ENCODE results near the gene CTNND2.

Gene CTNND2

DNA sequence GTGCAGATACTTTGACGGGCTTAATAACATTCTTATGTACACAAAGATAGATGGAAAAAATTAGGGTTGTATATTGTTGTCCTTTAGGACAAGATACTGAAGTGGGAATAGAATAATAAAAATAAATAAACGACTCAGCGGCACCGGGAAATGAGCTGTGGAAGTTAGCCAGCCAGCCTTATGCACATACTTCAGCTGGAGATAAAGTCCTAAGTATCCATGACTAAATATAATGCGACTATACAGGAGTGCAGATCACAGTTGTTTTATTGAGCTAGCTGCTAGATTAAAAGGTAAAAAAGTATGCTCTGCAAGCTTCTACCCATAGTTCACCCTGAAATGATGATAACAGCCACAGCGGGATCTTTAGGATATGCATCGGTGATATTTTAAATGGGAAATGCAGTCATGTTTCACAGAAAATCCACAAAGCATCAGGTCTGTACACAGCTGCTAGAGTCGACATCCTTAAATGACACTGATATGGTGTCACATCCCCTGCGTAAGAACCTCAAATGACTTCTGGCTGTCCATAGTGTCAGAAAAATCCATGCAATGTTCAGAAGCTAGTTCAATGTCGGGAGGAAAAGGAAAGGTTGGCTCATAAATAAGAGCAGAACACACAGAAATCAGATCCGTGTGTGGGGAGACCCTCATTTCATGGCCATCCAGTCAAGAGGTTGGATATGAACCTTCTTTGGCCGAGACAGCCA is 750.4 kb downstream of the CTNND2 start:
- no peaks in the 10 kb centered on the region for H3K36me3 ChIP-seq (ENCODE audit: control insufficient read depth in 1 of 2, insufficient read depth in 2 of 2, low read length in 2 of 2)
- H3K4me1 ChIP-seq (ENCODE audit: control insufficient read depth in 1 of 2, insufficient read depth in 2 of 2, low read length in 2 of 2) = no peaks in the 10 kb centered on the region
- no peaks in the 10 kb centered on the region for H3K27me3 ChIP-seq (ENCODE audit: low read depth, low read length)
- no peaks in the 10 kb centered on the region for H3K9me3 ChIP-seq (ENCODE audit: control insufficient read depth in 1 of 2, low read length in 2 of 2)
- H3K4me3 ChIP-seq (ENCODE audit: low read depth in 1 of 2, low read length in 2 of 2) = no peak overlapping the region
- no peak overlapping the region for H3K27ac ChIP-seq (ENCODE audit: low read length)

DNA sequence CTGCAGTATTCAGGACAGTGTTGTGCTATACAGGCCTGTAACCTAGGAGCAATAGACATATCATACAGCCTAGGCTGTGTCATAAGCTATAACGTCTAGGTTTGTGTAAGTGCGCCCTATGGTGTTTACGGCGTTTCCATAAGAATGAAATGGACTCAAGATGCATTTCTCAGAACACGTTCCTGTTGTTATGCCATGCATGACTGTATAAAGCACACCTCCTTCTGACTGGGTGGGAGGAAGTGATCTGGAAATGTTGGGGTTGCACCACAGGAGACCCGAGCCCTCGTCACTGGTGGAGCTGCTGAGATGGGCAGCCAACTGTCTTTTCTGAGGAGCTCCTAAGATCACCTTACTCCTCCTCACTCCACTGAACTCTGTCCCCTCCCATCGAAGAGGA is 751.9 kb downstream of the CTNND2 start:
- Histone ChIP-seq H3K27ac (ENCODE audit: low read length) (no peak overlapping the region), H3K4me3 (ENCODE audit: low read depth in 1 of 2, low read length in 2 of 2) (no peak overlapping the region), H3K27me3 (ENCODE audit: low read depth, low read length) (no peaks in the 10 kb centered on the region), H3K36me3 (ENCODE audit: control insufficient read depth in 1 of 2, insufficient read depth in 2 of 2, low read length in 2 of 2) (no peaks in the 10 kb centered on the region), H3K9me3 (ENCODE audit: control insufficient read depth in 1 of 2, low read length in 2 of 2) (no peaks in the 10 kb centered on the region), H3K4me1 (ENCODE audit: control insufficient read depth in 1 of 2, insufficient read depth in 2 of 2, low read length in 2 of 2) (no peaks in the 10 kb centered on the region)

DNA sequence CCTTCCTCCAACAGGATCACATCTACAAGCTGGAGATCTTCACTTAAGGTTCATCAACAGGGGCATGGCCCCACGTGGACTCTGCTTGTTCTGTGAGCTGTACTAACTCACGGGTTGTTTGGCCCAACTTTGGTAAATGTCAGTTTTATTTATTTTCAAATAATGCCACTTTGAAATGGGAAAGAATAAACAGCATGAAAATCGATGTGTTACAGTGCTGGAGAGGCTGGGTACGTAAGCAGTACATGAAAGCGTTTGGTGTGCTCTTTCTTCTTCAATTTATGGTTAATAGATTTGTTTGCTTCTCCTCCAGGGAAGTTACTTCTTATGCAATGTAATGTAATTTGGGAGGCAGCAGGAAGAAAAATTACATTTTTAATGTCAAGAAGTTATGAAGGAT is 753.3 kb downstream of the CTNND2 start:
- H3K4me1 ChIP-seq (ENCODE audit: control insufficient read depth in 1 of 2, insufficient read depth in 2 of 2, low read length in 2 of 2) = no peaks in the 10 kb centered on the region
- no peak overlapping the region for H3K27ac ChIP-seq (ENCODE audit: low read length)
- H3K27me3 ChIP-seq (ENCODE audit: low read depth, low read length) = no peaks in the 10 kb centered on the region
- H3K4me3 ChIP-seq (ENCODE audit: low read depth in 1 of 2, low read length in 2 of 2) = no peak overlapping the region
- no peaks in the 10 kb centered on the region for H3K36me3 ChIP-seq (ENCODE audit: control insufficient read depth in 1 of 2, insufficient read depth in 2 of 2, low read length in 2 of 2)
- no peaks in the 10 kb centered on the region for H3K9me3 ChIP-seq (ENCODE audit: control insufficient read depth in 1 of 2, low read length in 2 of 2)

DNA sequence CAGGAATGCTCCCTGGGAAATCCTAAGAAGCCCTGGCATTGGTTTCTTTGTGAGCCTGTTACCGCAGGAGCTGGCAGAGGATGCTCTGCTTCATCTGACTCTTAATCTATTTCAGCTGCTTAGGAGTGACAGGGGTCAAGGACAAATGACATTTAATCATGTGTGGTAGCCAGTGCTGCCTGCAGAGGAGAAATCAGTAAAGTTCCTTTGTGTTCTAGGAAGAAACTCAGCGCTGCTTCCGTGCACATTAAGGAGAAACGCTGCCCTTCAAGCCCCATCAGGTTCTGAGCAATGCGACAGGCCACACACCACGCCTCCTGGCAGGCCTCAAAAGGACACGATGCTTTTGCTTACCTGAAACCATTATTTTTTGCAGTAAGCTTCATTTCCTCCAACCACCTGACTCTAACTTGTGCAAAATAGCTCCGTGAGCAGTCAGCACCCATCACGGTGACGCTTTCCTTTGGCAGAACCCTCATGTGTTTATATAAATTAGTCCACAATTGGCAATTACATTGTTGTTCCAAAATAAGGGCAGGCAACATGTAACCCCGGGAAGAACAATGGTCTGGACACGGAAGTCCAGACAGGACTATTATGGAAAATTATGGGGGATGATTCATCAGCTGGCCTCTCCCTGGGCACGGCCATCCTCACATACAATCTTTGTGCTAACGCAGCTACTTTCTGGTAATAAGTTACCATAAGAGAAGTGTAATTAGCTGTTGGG is 755.3 kb downstream of the CTNND2 start:
- Histone ChIP-seq H3K4me1 (ENCODE audit: control insufficient read depth in 1 of 2, insufficient read depth in 2 of 2, low read length in 2 of 2) (no peaks in the 10 kb centered on the region), H3K27ac (ENCODE audit: low read length) (no peak overlapping the region), H3K36me3 (ENCODE audit: control insufficient read depth in 1 of 2, insufficient read depth in 2 of 2, low read length in 2 of 2) (no peaks in the 10 kb centered on the region)

DNA sequence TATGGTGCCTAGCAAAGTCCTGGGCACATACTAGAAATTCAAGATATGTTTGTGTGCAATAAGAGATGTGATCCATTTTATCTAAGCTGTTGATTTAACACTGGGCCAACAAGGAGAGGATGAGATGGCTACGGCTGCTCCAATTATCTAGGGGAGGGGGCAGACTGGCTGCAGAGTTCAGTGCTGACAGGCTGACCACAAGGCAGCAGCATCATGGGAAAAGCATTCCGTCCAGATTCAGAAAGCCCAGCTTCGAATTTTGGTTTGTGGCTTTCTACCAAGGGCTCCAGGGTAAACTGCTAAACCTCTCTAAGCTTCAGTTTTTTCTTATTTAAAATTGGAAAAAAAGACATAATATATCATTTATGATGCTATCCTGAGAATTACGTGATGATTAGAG is 758.1 kb downstream of the CTNND2 start:
- Histone ChIP-seq H3K4me3 (ENCODE audit: low read depth in 1 of 2, low read length in 2 of 2) (no peak overlapping the region), H3K27me3 (ENCODE audit: low read depth, low read length) (no peaks in the 10 kb centered on the region), H3K36me3 (ENCODE audit: control insufficient read depth in 1 of 2, insufficient read depth in 2 of 2, low read length in 2 of 2) (no peaks in the 10 kb centered on the region), H3K9me3 (ENCODE audit: control insufficient read depth in 1 of 2, low read length in 2 of 2) (no peaks in the 10 kb centered on the region), H3K4me1 (ENCODE audit: control insufficient read depth in 1 of 2, insufficient read depth in 2 of 2, low read length in 2 of 2) (no peaks in the 10 kb centered on the region), H3K27ac (ENCODE audit: low read length) (no peak overlapping the region)

More for the DNA sequence above, 755.3 kb downstream of the CTNND2 start:
- H3K4me3 ChIP-seq (ENCODE audit: low read depth in 1 of 2, low read length in 2 of 2) = no peak overlapping the region
- no peaks in the 10 kb centered on the region for H3K27me3 ChIP-seq (ENCODE audit: low read depth, low read length)
- no peaks in the 10 kb centered on the region for H3K9me3 ChIP-seq (ENCODE audit: control insufficient read depth in 1 of 2, low read length in 2 of 2)

DNA sequence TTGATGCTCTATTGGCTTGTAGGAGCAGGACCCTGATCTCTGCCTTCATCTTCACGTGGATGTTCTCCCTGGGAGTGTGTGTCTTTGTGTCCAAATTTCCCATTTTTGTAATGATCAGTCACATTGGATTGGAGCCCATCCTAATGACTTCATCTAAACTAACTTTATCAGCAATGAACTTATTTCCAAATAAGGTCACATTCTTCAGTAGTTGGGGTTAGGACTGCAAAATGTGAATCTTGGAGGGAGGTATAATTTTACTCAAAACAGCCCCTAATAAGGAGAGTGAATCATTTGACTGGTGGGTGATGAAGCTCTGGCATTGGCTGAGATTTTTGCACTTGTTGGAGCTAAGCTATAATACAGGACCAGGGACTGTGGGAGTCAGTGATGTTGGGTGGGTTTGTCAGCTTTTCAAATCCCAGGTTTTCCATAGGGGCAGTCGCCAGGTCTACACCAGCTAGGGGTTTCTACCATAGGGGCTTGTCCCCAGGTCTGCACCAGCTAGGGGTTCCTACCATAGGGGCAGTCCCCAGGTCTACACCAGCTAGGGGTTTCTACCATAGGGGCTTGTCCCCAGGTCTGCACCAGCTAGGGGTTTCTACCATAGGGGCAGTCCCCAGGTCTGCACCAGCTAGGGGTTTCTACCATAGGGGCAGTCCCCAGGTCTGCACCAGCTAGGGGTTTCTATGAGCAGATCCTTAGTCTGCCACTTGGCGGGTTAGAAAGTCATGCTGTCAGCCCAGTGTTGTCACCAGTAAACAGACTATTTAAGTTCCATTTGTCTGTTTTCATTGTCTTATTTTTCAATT is 760.6 kb downstream of the CTNND2 start:
- Histone ChIP-seq H3K27ac (ENCODE audit: low read length) (no peak overlapping the region), H3K36me3 (ENCODE audit: control insufficient read depth in 1 of 2, insufficient read depth in 2 of 2, low read length in 2 of 2) (no peaks in the 10 kb centered on the region), H3K27me3 (ENCODE audit: low read depth, low read length) (no peaks in the 10 kb centered on the region), H3K9me3 (ENCODE audit: control insufficient read depth in 1 of 2, low read length in 2 of 2) (no peaks in the 10 kb centered on the region), H3K4me1 (ENCODE audit: control insufficient read depth in 1 of 2, insufficient read depth in 2 of 2, low read length in 2 of 2) (no peaks in the 10 kb centered on the region), H3K4me3 (ENCODE audit: low read depth in 1 of 2, low read length in 2 of 2) (no peak overlapping the region)

DNA sequence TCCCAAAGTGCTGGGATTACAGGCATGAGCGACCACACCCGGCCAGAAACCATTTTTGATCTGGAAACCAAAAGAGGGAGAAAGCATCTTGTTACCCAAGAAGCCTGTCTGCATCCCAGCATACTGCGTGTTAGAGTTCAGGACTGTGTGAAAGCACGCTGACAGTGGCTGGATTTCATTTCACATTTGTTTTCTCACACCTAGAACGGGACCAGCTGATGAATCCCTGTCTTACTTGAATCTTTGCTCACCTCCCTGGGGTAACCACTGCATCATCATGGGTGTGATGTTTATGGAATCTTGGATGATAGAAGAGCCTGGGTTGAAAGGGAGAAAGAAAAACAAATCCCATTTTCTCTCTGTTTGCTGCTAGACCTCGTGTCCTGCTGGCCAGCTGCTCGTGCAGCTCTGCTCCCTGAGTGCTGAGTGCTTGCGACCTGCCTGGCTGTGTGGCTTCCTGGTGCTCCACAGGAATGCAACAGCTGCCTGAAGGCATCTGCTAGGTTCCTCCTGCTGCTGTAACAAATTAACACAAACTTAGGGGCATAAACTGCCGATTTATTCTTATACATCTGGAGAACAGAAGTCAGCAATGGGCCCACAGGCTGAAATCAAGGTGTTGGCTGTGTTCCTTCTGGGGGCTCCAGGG is 764.9 kb downstream of the CTNND2 start:
- H3K4me3 ChIP-seq (ENCODE audit: low read depth in 1 of 2, low read length in 2 of 2) = no peak overlapping the region
- no peak overlapping the region for H3K27ac ChIP-seq (ENCODE audit: low read length)
- no peaks in the 10 kb centered on the region for H3K9me3 ChIP-seq (ENCODE audit: control insufficient read depth in 1 of 2, low read length in 2 of 2)
- no peaks in the 10 kb centered on the region for H3K36me3 ChIP-seq (ENCODE audit: control insufficient read depth in 1 of 2, insufficient read depth in 2 of 2, low read length in 2 of 2)
- H3K4me1 ChIP-seq (ENCODE audit: control insufficient read depth in 1 of 2, insufficient read depth in 2 of 2, low read length in 2 of 2) = no peaks in the 10 kb centered on the region
- no peaks in the 10 kb centered on the region for H3K27me3 ChIP-seq (ENCODE audit: low read depth, low read length)

DNA sequence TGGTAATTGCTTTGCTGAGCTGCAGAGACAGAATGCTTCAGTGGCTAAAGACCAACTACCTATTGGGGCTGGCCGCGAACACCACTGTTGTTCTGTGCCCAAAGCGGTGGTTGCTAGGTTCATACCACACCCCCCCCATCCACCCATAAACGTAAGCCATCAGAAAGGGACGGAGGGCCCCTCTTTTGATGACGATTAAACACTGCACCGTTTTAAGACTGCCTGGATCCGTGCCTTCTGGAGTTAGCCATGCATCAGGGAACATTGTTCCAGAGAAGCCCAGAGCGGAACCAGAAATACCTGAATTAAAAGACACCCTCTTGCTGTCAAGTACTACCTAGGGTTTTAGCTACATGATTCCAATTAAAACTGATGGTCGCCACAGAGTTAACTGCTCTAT is 774.1 kb downstream of the CTNND2 start:
- no peaks in the 10 kb centered on the region for H3K9me3 ChIP-seq (ENCODE audit: control insufficient read depth in 1 of 2, low read length in 2 of 2)
- no peak overlapping the region for H3K4me3 ChIP-seq (ENCODE audit: low read depth in 1 of 2, low read length in 2 of 2)
- no peaks in the 10 kb centered on the region for H3K27me3 ChIP-seq (ENCODE audit: low read depth, low read length)
- H3K4me1 ChIP-seq (ENCODE audit: control insufficient read depth in 1 of 2, insufficient read depth in 2 of 2, low read length in 2 of 2) = no peaks in the 10 kb centered on the region
- H3K27ac ChIP-seq (ENCODE audit: low read length) = no peak overlapping the region
- no peaks in the 10 kb centered on the region for H3K36me3 ChIP-seq (ENCODE audit: control insufficient read depth in 1 of 2, insufficient read depth in 2 of 2, low read length in 2 of 2)

DNA sequence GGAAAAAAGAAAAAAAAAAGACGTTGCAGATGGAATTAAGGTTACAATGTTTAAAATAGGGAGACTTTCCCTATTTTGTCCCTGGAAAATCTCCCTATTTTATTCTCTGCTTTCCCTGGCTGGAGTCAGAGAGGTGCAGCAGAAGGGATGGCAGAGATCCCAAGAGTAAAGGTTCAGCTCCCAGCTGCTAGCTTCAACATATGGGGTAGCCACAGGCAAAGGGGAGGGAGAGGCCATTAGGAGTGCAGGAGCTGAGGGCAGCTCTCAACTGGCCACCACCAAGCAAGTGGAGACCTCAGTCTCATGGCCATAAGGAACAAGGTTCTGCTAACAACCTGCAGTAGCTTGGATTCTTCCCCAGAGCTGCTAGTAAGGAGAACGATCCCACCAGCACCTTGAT is 776.2 kb downstream of the CTNND2 start:
- Histone ChIP-seq H3K4me1 (ENCODE audit: control insufficient read depth in 1 of 2, insufficient read depth in 2 of 2, low read length in 2 of 2) (no peaks in the 10 kb centered on the region), H3K27ac (ENCODE audit: low read length) (no peak overlapping the region), H3K36me3 (ENCODE audit: control insufficient read depth in 1 of 2, insufficient read depth in 2 of 2, low read length in 2 of 2) (no peaks in the 10 kb centered on the region), H3K27me3 (ENCODE audit: low read depth, low read length) (no peaks in the 10 kb centered on the region), H3K4me3 (ENCODE audit: low read depth in 1 of 2, low read length in 2 of 2) (no peak overlapping the region), H3K9me3 (ENCODE audit: control insufficient read depth in 1 of 2, low read length in 2 of 2) (no peaks in the 10 kb centered on the region)

DNA sequence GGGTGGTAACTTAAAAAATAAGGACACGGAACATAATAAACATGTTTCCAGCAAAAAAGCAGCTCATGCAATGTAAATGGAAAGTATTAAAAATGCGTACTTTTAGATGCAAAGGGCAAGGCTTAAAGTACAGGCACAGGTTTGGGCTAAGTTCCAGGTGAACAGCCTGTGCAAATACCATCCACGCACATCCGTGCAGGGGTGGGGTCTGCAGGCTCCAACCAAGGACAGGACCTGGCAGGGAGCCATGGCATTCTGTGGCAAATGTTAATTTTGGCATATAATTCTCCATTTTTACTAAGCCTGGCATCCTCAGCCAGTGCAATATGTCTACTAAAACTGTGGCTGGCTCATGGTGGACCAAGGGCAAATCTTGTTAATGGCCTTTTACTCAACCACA is 777.4 kb downstream of the CTNND2 start:
- H3K4me3 ChIP-seq (ENCODE audit: low read depth in 1 of 2, low read length in 2 of 2) = no peak overlapping the region

DNA sequence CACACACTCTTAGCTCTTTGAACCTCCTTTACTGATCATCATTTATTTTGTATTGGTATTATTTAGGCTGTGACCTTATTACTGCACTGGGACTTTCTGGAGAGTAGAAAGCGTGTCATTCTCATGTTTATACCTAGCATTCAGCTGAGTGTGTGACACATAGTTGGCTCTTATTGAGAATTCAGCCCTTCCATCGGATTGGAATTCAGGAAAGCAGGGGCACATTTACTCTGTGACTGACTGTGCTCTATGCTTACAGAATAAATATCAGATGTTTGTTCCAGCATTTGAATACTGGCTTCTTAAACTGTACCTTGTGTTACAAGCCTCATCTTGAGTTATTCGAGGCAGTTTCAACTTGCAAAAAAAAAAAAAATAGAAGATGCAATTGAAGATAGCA is 782.4 kb downstream of the CTNND2 start:
- Histone ChIP-seq H3K27ac (ENCODE audit: low read length) (no peak overlapping the region), H3K9me3 (ENCODE audit: control insufficient read depth in 1 of 2, low read length in 2 of 2) (no peaks in the 10 kb centered on the region)

More for the DNA sequence above, 777.4 kb downstream of the CTNND2 start:
- no peaks in the 10 kb centered on the region for H3K4me1 ChIP-seq (ENCODE audit: control insufficient read depth in 1 of 2, insufficient read depth in 2 of 2, low read length in 2 of 2)
- H3K27me3 ChIP-seq (ENCODE audit: low read depth, low read length) = no peaks in the 10 kb centered on the region
- H3K27ac ChIP-seq (ENCODE audit: low read length) = no peak overlapping the region
- no peaks in the 10 kb centered on the region for H3K9me3 ChIP-seq (ENCODE audit: control insufficient read depth in 1 of 2, low read length in 2 of 2)
- no peaks in the 10 kb centered on the region for H3K36me3 ChIP-seq (ENCODE audit: control insufficient read depth in 1 of 2, insufficient read depth in 2 of 2, low read length in 2 of 2)

More for the DNA sequence above, 782.4 kb downstream of the CTNND2 start:
- Histone ChIP-seq H3K4me1 (ENCODE audit: control insufficient read depth in 1 of 2, insufficient read depth in 2 of 2, low read length in 2 of 2) (no peaks in the 10 kb centered on the region), H3K4me3 (ENCODE audit: low read depth in 1 of 2, low read length in 2 of 2) (no peak overlapping the region), H3K36me3 (ENCODE audit: control insufficient read depth in 1 of 2, insufficient read depth in 2 of 2, low read length in 2 of 2) (no peaks in the 10 kb centered on the region), H3K27me3 (ENCODE audit: low read depth, low read length) (no peaks in the 10 kb centered on the region)

All from muscle layer of duodenum (tissue), 2 donors.